ENCODE data around the gene CETP. TPM values are rescaled to one million over a fixed set of nuclear protein-coding genes. Genes with fewer than 3 reads are reported as not detected.
A peak's percentile ranks its signal among the peaks of the same experiment; 100 is the strongest.

CETP gene
- total and polyA plus RNA-seq, 2 of the 13 experiments (the other 11 are each of a cell fraction or from before 2014, with no cell fraction given) = 0.31 to 9.8 TPM

- TF ChIP-seq AHDC1 (CRISPR knock-in tag; IDR thresholded peaks at IDR 0.05; ENCODE audit: borderline replicate concordance) (peak; percentile 48; the same call in 1 of the 2 replicates), ZNF503 (CRISPR knock-in tag; IDR thresholded peaks at IDR 0.05) (peak; percentile 17; the same call in 1 of the 2 replicates), CERS6 (CRISPR knock-in tag; IDR thresholded peaks at IDR 0.05) (no peak), CAMTA2 (CRISPR knock-in tag; IDR thresholded peaks at IDR 0.05; ENCODE audit: borderline replicate concordance) (no peak), BRD4 (CRISPR knock-in tag; IDR thresholded peaks at IDR 0.05) (peak; percentile 88), ZEB1 (IDR thresholded peaks at IDR 0.05; ENCODE audit: insufficient replicate concordance, low read depth) (peak; percentile 9), AHR (CRISPR knock-in tag; IDR thresholded peaks at IDR 0.05) (0 out of 2 replicates have a peak, but pooled peaks have one; percentile 4), SSRP1 (CRISPR knock-in tag; IDR thresholded peaks at IDR 0.05) (no peak), ZNF296 (CRISPR knock-in tag; conservative IDR thresholded peaks at IDR 0.05) (no peak), MEIS1 (CRISPR knock-in tag; IDR thresholded peaks at IDR 0.05; ENCODE audit: borderline replicate concordance) (0 out of 2 replicates have a peak, but pooled peaks have one; percentile 7), ZNF280B (CRISPR knock-in tag; IDR thresholded peaks at IDR 0.05; ENCODE audit: borderline replicate concordance) (no peak), ZZZ3 (CRISPR knock-in tag; IDR thresholded peaks at IDR 0.05; ENCODE audit: borderline replicate concordance) (peak; percentile 46; the same call in 1 of the 2 replicates), CENPBD1 (CRISPR knock-in tag; IDR thresholded peaks at IDR 0.05; ENCODE audit: borderline replicate concordance, low read depth) (no peak), SRY (CRISPR knock-in tag; IDR thresholded peaks at IDR 0.05) (0 out of 2 replicates have a peak, but pooled peaks have one; percentile 70), ZSCAN29 (CRISPR knock-in tag; conservative IDR thresholded peaks at IDR 0.05) (no peak)
These were observed 30.4 kb upstream of the CETP start (continued) for GRCh38 chr16:56931271-56931891.
